Left lung (tissue), 10 donors: Measurements from ENCODE around the gene CPNE7. TPM values are rescaled to one million over a fixed set of nuclear protein-coding genes. Genes with fewer than 3 reads are reported as not detected.

ENCODE experiments used
- ATAC-seq: fragments of 200-7000 bp; cut with Tn5 transposase; one replicate; pipeline ENCODE4 v1.9.1; 2020; ENCODE audit warnings: moderate library complexity
- DNase-seq, 4 donors: peaks; one replicate each; pipeline ENCODE4 v3.0.0-alpha.2; 2013 to 2020
- H3K27ac ChIP-seq, 2 donors: fragments of 200-600 bp; sonication (generic) in 1 of 2; one replicate each; pipeline versions ENCODE4 v1.5.0 to v1.8.0; 2020 to 2021
- H3K27me3 ChIP-seq, 2 donors: fragments of 200-600 bp; sonication (generic) in 1 of 2; one replicate each; pipeline versions ENCODE4 v1.5.0 to v1.8.0; 2020 to 2021
- H3K36me3 ChIP-seq, 2 donors: fragments of 200-600 bp; sonication (generic) in 1 of 2; one replicate each; pipeline versions ENCODE4 v1.5.0 to v1.8.0; 2020 to 2021
- H3K4me1 ChIP-seq, 2 donors: fragments of 200-600 bp; one replicate each; pipeline ENCODE4 v1.8.0; 2021
- H3K4me3 ChIP-seq, 2 donors: fragments of 200-600 bp; sonication (generic) in 1 of 2; one replicate each; pipeline versions ENCODE4 v1.5.0 to v1.8.0; 2020 to 2021; ENCODE audit warnings: mild to moderate bottlenecking in 1 of 2
- H3K9me3 ChIP-seq, 2 donors: fragments of 200-600 bp; sonication (generic) in 1 of 2; one replicate each; pipeline versions ENCODE4 v1.5.0 to v1.8.0; 2020 to 2021
- intact Hi-C, 2 donors: fragments of 100-400 bp; cut with DNase I; formaldehyde crosslinking; loops; one replicate each; pipeline versions ENCODE4 v1.11.2 to v1.14.2; 2022
- polyA plus RNA-seq, 6 donors: library from polyadenylated mRNA; unstranded; fragments of 120-200 nt; gene quantifications; one replicate each; pipeline ENCODE4 v1.2.1, GENCODE V29; 2013; ENCODE audit not compliant: insufficient read length in 6 of 6
- total RNA-seq, 2 donors: library from RNA; stranded (reverse); fragmentation: NEBNext Ultra II Directional; extraction: Animal tissue kit (Norgen Biotek cat#: 25700); gene quantifications; one replicate each; pipeline ENCODE4 v1.2.1, GENCODE V29; 2021
- TF ChIP-seq, protein P1 (sequence below), 2 donors: fragments of 200-600 bp; sonication (generic) in 1 of 2; IDR thresholded peaks; one replicate each; pipeline versions ENCODE4 v1.5.0 to v1.8.0; 2021; ENCODE audit warnings: antibody characterized with exemption in 2 of 2
- donor health status: DM: no; HTN: yes; CAD: no.
- donor health status: DM: no; HTN: no; CAD: no.

CPNE7 gene
- total and polyA plus RNA-seq, 8 donors: 0.26 to 1.3 (median 0.36) TPM; not detected in 1

DNA sequence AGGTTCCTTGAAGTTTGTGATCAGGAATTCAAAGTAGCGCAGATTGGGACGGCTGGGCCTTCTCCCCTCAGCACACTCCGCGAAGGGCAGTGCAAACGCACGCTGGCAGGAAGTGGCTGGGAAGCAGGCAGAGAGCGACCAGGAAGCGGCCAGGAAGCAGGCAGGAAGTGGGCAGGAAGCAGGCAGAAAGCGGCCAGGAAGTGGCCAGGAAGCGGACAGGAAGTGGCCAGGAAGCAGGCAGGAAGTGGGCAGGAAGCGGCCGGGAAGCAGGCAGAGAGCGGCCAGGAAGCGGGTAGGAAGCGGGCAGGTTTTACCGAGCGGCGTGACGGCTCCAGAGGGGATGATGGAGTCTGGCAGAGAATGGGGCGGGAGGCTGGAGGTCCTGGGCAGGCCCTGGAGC is 41.1 kb downstream of the CPNE7 start:
- Histone ChIP-seq H3K36me3 (no peaks in the 10 kb centered on the region), H3K4me1 (no peaks in the 10 kb centered on the region), H3K4me3 (no peak overlapping the region), H3K27ac (peak overlapping the region in 1 of 2 donors; percentile 57), H3K9me3 (no peaks in the 10 kb centered on the region), H3K27me3 (peaks cover 0 to 11% of the 10 kb centered on the region in 2 donors)
- intact Hi-C loops: no loop called here
- DNase-seq (no peak), ATAC-seq (no peak)
- TF ChIP-seq, protein P1, sequence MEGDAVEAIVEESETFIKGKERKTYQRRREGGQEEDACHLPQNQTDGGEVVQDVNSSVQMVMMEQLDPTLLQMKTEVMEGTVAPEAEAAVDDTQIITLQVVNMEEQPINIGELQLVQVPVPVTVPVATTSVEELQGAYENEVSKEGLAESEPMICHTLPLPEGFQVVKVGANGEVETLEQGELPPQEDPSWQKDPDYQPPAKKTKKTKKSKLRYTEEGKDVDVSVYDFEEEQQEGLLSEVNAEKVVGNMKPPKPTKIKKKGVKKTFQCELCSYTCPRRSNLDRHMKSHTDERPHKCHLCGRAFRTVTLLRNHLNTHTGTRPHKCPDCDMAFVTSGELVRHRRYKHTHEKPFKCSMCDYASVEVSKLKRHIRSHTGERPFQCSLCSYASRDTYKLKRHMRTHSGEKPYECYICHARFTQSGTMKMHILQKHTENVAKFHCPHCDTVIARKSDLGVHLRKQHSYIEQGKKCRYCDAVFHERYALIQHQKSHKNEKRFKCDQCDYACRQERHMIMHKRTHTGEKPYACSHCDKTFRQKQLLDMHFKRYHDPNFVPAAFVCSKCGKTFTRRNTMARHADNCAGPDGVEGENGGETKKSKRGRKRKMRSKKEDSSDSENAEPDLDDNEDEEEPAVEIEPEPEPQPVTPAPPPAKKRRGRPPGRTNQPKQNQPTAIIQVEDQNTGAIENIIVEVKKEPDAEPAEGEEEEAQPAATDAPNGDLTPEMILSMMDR (IDR thresholded peaks at IDR 0.05): no peak

DNA sequence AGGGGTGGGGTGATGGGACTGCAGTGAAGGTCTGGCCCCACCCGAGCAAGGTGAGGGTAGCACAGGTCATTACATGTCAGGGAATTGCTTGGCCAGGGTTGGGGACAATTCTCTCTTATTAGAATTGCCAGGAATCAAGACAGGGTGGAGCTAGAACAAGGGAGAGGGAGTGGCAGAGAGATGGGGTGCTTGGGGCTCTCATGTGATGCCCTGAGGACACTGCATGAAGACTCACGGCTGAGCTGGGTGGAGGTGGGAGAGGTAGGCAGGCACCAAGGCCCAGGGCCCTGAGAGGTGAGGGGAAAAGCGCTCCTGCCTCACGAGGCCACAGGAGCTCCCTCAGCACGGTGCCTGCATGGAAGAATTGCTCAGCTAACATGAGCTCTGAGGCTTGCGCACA is 41.5 kb downstream of the CPNE7 start:
- H3K27ac ChIP-seq: peak overlapping the region in 1 of 2 donors; percentile 57
- no peaks in the 10 kb centered on the region for H3K9me3 ChIP-seq
- TF ChIP-seq, protein P1 (IDR thresholded peaks at IDR 0.05): no peak
- intact Hi-C loops: no loop called here
- DNase-seq (no peak), ATAC-seq (no peak)
- H3K4me3 ChIP-seq: no peak overlapping the region
- peaks cover 0 to 11% of the 10 kb centered on the region in 2 donors for H3K27me3 ChIP-seq
- no peaks in the 10 kb centered on the region for H3K4me1 ChIP-seq
- H3K36me3 ChIP-seq: no peaks in the 10 kb centered on the region

DNA sequence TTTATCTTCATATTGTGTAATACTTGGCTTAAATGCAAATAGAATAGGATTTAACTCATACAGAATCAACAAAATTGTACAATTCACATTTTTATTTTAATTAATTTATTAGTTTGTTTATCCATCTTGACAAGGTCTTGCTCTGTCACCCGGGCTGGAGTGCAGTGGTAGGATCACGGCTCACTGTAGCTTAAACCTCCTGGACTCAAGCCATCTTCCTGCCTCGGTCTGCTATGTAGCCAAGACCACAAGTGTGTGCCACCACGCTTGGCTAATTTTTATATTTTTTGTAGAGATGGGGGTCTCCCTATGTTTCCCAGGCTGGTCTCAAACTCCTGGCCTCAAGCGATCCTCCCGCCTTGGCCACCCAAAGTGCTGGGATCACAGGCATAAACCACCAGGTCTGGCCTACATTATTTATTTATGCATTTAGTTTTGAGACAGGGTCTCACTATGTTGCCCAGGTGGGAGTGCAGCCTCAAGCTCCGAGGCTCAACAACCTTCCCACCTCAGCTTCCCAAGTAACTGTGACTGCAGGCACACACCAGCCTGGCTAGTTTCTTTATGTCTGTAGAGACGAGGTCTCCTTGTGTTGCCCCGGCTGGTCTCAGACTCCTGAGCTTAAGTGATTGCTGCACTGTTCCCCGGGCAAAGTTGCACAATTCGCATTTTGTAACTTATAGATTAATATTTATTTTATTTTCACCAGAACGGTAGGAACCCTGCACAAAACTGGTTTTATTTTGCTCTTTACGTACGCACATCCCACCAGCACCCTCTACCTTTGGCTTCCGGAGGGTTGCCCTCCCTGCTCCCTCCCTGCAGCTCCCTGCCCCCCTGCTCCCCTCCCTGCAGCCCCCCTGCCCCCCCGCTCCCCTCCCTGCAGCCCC is 42.8 kb downstream of the CPNE7 start:
- ATAC-seq (no peak), DNase-seq (no peak)

DNA sequence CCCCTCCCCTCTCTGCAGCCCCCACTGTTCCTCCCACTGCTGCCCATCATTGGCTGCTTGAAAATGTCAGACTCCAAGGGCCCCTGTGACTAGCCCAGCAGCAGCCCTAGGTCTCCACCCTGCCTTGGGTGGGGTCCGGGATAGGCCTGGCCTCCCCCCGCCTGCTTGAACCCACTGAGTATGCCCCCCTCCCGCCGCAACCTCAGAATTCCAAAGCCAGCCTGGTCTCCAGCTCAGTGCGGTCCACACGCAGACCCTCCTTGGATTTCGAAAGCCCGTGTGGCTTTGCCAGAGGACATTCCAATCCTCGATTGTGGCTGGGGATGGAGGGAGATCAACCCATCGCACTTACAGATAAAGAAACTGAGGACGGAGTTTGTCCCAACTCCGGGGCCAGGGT is 44.3 kb downstream of the CPNE7 start:
- intact Hi-C loops: no loop called here
- Histone ChIP-seq H3K4me1 (no peaks in the 10 kb centered on the region), H3K27me3 (peaks cover 0 to 8% of the 10 kb centered on the region in 2 donors), H3K36me3 (no peaks in the 10 kb centered on the region), H3K4me3 (no peak overlapping the region), H3K9me3 (no peaks in the 10 kb centered on the region), H3K27ac (no peak overlapping the region)
- TF ChIP-seq, protein P1 (IDR thresholded peaks at IDR 0.05): no peak
- DNase-seq (peak in 1 of 4 donors; percentile 41), ATAC-seq (no peak)

More for the DNA sequence above, 42.8 kb downstream of the CPNE7 start:
- no peak overlapping the region for H3K4me3 ChIP-seq
- intact Hi-C loops: no loop called here
- no peaks in the 10 kb centered on the region for H3K4me1 ChIP-seq
- TF ChIP-seq, protein P1 (IDR thresholded peaks at IDR 0.05): no peak
- no peaks in the 10 kb centered on the region for H3K9me3 ChIP-seq
- H3K27ac ChIP-seq: no peak overlapping the region
- H3K36me3 ChIP-seq: no peaks in the 10 kb centered on the region
- H3K27me3 ChIP-seq: peaks cover 0 to 11% of the 10 kb centered on the region in 2 donors

DNA sequence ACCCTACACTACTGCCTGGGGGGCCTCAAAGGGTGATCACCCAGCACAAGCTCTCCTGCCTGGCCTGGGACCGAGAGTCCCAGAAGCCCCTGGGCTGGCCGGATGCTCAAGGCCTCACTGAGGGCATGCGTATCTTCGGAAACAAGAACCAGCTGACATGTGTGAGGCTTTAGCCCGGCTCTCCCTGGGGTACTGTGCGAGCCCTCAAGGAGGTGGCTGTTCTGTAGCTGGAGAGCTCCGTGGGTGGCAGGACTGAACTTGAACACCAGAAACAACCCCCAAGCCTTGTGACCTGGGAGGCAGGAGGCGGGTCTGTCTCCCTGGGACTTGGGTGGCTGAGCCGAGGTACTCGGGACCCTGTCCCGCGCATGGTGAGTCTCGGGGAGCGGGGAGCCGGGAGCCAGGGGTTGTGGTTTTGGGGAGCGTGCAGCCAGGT is 44.9 kb downstream of the CPNE7 start:
- H3K27me3 ChIP-seq: peaks cover 0 to 2% of the 10 kb centered on the region in 2 donors
- ATAC-seq (no peak), DNase-seq (no peak)
- H3K9me3 ChIP-seq: no peaks in the 10 kb centered on the region
- H3K4me3 ChIP-seq: no peak overlapping the region
- TF ChIP-seq, protein P1 (IDR thresholded peaks at IDR 0.05): no peak
- intact Hi-C loops: no loop called here
- H3K4me1 ChIP-seq: no peaks in the 10 kb centered on the region
- H3K36me3 ChIP-seq: no peaks in the 10 kb centered on the region
- no peak overlapping the region for H3K27ac ChIP-seq
